K562 (cell line): ENCODE data around the gene AFF3. TPM values are rescaled to one million over a fixed set of nuclear protein-coding genes. Genes with fewer than 3 reads are reported as not detected.

Experiments
- ID3 ChIP-seq, 2 experiments: fragments of 250-450 bp in 1 of 2; fragments of 450-650 bp in 1 of 2; sonication (Bioruptor Pico) in 1 of 2; IDR thresholded peaks; 2 replicates each; pipeline versions ENCODE4 v1.6.1 to v1.8.0; 2016 to 2021; ENCODE audit warnings: mild to moderate bottlenecking in 2 of 2, moderate library complexity in 2 of 2, missing compliant biosample characterization in 1 of 2, missing genetic modification characterization in 1 of 2
- STAT6 ChIP-seq: sonication (generic); formaldehyde crosslinking; IDR thresholded peaks from 2 replicates; pipeline ENCODE4 v1.8.1; 2023; ENCODE audit warnings: mild to moderate bottlenecking, missing genetic modification reagents
- ZC3H8 ChIP-seq: fragments of 450-650 bp; IDR thresholded peaks from 2 replicates; pipeline ENCODE4 v1.6.1; 2017
- ZMIZ1 ChIP-seq, 2 experiments: fragments of 150-350 bp in 1 of 2; IDR thresholded peaks; 2 replicates each; pipeline ENCODE4 v1.6.1; 2012 to 2016; ENCODE audit warnings: low read depth in 2 of 2, low read length in 2 of 2, mild to moderate bottlenecking in 1 of 2, moderate library complexity in 1 of 2
- polyA plus RNA-seq, 8 experiments: library from polyadenylated mRNA; depleted of rRNA in 4 of 8; stranded (reverse) in 5 of 8; unstranded in 3 of 8; fragments of >200 nt; fragmentation: Nextera tagmentation in 2 of 8; fragmentation: Illumina TruSeq in 1 of 8; extraction: Ambion mirVana in 2 of 8; extraction: Trizol in 1 of 8; gene quantifications; 2 replicates each; pipeline versions ENCODE4 v1.2.1 to v1.2.3, GENCODE V29; 2011 to 2014; ENCODE audit warnings: inconsistent platforms in 1 of 8, missing spikeins in 1 of 8
- total RNA-seq, 7 experiments: library from RNA; depleted of rRNA in 6 of 7; stranded (reverse); fragments of >200 nt in 6 of 7; fragmentation: Illumina TruSeq in 2 of 7; extraction: Trizol in 2 of 7; gene quantifications; 2 replicates each; pipeline versions ENCODE4 v1.2.1 to v1.2.3, GENCODE V29; 2011 to 2021; ENCODE audit warnings: low replicate concordance in 1 of 7

The AFF3 gene
- total and polyA plus RNA-seq, 9 of the 15 experiments (the other 6 are each of a cell fraction or from before 2014, with no cell fraction given), result 0.02 to 0.11 TPM; not detected in 7

- TF ChIP-seq ZMIZ1 (IDR thresholded peaks at IDR 0.05; ENCODE audit: low read depth in 2 of 2, low read length in 2 of 2) (no peak), ZC3H8 (no peak), STAT6 (CRISPR knock-in tag) (no peak), ID3 (CRISPR knock-in tag; IDR thresholded peaks at IDR 0.05) (no peak), ID3 (tag; IDR thresholded peaks at IDR 0.05) (no peak)
- TF ChIP-seq, all 486 proteins: peak for 0
These were observed 201.4 kb downstream of the AFF3 start (continued) for GRCh38 chr2:99940963-99941362.
